NCI-H82 treated with DMSO at 0.1 percent for 48 hours (cell line): Measurements from ENCODE around the gene NRCAM.

ENCODE experiments used
- DNase-seq: peaks from one replicate; lab custom pipeline; 2025; ENCODE audit not compliant: unreplicated experiment; lab: John Stamatoyannopoulos, UW

The NRCAM gene

DNA sequence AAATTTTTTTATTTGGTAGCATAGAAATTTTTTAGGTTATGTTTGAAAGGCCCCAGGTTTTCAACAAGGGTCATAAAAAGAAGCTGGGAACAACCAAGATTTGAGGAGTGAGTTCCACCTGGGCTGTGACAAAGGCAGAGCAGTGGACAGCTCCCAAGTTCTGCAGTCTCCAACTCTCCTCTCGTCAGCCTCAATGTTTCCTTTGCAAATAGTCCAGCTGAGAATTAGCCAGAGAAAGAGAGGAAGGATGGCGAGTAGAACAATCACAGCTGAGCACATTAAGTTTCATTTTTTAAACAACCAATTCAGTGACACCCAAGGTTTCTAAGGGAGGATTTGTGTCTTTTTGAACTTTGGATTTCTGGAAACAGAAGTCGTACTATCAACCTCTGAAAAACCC lies 143.2 kb downstream of the NRCAM start:
- DNase-seq = no peak

DNA sequence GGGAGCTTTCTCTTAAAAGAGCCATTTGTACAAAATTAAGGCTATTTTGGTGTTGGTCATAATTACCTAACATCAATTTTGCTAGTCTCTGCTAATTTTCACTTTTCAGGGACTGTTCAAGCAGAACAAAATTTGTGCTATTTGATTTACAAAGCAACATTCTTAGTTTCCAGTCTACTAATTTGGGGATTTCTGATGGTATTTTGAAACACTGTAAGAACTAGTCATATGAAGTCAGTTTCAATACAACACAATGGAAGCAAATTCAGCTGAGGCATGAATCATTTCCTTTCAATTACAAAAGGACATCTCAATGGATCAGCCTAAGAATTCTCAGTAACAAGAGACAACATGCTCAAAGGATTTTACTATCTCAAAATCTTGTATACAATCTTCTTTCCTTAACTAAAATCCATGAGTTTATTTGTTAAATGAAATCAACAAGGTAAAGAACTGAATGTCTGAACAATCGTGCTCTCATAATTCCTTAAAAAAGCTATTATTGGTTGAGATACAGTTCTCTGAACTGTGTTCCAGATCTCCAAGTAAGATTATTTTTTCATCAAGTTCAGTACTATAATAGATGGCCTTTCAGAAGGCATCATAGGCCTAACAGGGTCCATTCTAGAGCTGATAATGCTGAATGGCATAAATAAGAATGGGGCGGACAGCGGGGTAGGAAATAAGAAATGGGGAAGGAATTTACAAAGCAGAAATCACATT lies 144.6 kb downstream of the NRCAM start:
- no peak for DNase-seq

DNA sequence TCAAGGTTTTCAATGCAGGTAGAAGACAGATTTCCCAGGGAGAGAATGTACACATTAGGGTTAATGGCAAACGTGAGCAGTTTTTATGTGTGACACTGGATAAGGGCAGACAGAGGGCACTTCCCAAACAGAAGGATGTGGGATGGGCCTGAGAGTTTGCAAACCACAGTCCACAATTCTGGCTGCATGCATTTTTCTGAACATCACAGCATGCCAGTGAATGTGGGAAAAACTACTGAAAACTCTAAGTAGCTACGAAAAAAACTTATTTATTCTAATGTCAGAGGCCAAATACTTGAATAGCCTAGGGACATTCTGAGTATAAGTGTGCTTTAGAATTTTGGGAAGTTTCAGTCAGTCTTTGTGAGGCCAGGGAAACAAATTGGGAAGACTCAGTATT lies 145.9 kb downstream of the NRCAM start:
- no peak for DNase-seq

GRCh38 chr7:108308903-108309302 lies 147.3 kb downstream of the NRCAM start:
- DNase-seq = no peak

GRCh38 chr7:108308276-108308675 lies 148.0 kb downstream of the NRCAM start:
- no peak for DNase-seq

DNA sequence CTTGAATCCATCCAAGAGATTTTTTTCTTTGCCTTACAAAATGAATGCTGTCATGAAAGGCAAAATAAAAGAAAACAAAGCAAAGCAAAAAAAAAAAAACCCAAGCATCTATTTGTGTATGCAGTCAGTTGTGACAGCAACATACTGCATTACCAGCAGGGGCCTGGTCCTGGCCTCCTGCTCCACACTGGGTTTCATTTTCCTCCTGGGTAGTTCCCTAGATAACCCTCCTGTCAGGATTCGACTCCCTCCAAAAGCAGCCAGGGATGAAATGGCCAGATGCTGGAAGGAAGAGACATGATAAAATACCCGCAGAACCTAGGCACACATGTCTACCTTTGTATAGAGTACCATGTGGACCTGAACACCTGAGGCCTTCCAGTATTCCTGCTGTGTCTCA lies 148.6 kb downstream of the NRCAM start:
- DNase-seq = no peak

- DNase-seq = no peak
These were observed 149.0 kb downstream of the NRCAM start for GRCh38 chr7:108307194-108307593.

GRCh38 chr7:108303332-108303731 lies 152.9 kb downstream of the NRCAM start:
- DNase-seq = no peak

DNA sequence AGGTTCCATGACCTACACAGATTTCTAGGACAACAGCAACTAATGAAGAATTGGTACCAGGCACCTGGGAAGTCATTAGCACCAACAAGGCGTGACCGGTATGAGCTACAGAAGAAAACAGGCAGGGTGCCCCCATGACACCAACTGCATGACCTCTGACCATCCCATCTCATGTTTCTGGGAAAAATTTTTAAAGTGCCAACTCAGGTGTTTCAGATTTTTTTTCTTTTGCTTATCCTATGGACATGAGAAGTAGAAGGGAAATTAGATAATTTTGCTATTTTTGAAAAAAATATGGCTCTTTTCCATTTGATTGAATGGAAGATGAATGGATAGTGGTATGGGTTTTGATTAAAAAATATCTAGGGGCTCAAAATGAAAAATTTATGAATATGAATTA lies 154.8 kb downstream of the NRCAM start:
- no peak for DNase-seq

GRCh38 chr7:108299251-108299973 lies 156.8 kb downstream of the NRCAM start:
- no peak for DNase-seq

- DNase-seq = no peak
These were observed 159.3 kb downstream of the NRCAM start for GRCh38 chr7:108296911-108297310.

DNA sequence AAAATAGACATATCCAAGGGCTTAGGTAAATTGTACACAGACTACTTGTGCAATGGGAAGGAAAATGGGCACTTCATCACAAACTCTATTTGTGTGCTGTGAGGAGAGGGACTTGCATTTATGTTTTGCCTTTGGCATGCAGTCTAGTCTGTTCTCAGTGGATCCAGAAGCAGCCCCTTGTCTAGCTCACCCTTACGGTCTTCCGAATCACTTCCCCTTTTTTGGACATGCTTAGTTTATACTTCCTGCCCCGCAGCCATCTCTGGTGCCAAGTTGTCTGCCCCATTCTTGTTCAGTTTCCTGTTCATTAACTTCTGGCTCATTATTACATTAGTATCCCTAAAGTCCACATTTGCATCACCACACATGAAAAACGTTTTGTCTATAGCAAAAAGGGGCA lies 161.6 kb downstream of the NRCAM start:
- DNase-seq = no peak

DNA sequence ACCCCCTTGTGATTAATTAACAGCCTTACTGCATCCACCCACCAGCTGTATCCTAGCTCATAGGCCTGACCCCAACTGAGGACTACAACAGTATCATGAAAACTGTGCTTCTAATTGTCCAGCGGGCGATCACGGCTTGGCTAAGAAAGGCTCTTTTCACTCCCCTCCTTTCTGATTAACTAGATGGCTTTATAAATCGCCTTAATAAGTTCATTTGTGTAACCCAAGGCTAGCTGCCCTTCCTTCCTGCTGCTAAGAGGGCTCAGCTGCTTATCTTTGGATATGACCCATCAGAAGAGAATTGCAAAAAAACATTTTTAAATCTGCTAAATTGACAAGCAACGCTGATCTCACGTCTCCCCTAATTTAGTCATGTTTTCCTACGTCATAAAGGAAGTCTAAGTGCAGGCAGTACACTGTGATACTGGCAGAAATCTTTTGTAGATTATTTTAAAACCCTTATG lies 163.1 kb downstream of the NRCAM start:
- DNase-seq = peak; percentile 81

DNA sequence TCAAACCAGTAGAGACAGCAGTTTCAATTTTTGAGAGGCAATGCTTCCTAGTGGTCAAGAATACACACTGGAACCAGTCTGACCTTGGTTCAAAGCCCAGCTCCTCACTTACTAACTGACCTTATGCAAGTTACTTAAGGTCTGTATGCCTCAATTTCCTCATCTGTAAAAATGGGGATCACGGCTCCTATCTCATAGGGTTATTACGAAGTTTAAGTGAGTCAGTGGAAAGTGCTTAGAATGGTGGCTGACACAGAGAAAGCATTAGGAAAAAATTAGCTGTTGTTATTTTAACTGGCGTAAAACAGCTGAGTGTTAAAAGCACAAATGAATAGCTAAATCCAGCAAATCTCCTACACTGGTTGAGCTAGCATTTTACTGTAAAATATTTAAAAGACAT lies 163.7 kb downstream of the NRCAM start:
- DNase-seq = no peak

GRCh38 chr7:108291791-108292440 lies 164.3 kb downstream of the NRCAM start:
- DNase-seq = no peak

GRCh38 chr7:108291152-108291508 lies 165.1 kb downstream of the NRCAM start:
- DNase-seq = no peak

DNA sequence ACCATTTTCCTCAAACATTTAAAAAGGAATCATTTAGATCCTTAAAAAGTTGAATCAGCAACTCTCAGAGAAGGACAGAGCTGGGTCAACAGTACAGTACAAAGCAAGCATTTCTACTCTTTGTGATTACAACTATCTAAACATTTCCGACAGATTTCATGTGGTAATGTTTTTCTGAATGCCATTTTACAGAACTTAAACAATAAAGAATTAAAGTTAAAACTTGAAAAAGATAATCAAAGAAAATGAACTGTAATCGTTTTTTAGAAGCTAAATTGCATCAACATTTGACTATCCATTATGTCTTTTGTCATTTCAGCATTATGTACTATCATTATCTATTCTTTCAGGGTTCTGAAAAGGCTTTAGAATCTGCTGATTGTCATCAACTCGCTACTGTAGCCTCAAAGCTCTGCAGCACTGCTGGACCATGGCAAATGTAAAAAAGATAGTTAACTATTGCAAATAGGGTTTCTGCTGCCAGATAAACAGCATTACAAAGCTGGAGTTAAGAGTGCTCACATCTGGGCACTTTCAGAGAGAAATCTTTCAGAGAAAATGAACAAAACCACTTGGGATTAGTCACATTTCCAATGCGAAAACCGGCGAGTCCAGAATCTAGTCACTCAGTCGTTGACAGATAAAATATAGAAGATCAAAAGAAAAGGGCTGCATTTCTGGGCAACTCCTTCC lies 165.6 kb downstream of the NRCAM start:
- no peak for DNase-seq

DNA sequence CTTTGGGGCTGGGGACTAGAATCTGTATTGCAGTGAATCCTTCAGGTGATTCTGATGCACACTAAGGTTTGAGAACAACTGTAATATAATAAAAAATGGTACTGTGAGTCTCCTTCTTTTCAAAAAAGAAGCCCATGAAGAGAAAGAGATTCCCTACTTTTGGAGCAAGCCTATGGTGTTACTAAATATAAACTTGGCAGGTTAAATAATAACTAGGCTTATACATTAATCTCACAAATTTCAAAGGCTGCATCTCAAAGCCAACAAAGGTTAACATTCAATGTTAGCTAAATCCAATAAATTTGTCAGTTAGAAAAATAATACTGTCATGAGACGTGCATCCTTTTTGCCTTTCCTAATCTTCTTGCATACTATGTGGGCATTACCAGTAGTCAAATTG lies 166.4 kb downstream of the NRCAM start:
- no peak for DNase-seq

- DNase-seq = no peak
These were observed 168.4 kb downstream of the NRCAM start for GRCh38 chr7:108287857-108288256.

DNA sequence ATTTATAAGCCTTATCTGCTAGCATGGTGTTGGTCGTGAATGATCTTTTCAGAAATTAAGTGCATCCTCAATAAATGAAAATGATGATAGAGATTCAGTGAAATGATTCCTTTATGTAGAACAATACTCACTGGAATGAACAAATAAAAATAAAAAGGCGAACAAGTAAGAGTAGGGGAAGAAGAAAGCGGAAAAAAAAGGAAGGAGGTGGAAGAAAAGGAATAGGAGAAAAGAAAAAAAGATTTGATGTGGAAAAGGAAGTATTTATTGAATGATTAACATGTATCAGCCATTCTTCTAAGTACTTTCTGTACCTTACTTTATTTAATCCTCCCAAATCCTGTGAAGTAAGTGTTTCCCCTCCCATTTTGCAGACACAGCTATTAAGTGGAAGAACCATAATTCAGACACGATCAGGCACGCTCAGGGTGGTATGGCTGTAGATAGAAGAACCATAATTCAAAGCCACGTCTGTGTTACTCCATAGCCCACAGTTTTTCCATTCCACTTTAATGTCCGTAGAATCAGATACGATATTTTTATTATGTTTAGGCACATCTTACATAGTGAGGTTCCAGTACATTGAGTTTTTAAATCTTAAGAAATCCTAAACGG lies 169.8 kb downstream of the NRCAM start:
- DNase-seq = peak; percentile 26

DNA sequence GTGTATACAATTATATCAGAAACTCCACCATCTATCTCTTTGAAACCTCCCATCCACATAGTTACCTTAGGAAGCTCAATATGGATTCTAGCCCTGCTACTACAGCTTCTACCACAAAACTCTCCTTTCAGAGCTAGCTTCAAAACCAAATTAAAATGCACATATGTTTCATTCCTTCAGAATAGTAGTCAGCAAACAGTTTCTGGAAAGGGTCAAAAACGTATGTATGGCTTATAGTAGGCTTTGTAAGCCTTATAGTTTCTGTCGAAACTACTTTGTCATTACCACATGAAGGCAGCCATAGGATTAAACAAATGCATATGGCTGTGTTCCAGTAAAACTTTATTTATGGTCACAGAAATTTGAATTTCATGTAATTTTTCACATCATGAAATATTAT lies 170.5 kb downstream of the NRCAM start:
- no peak for DNase-seq
